PFSK-1 (cell line): ENCODE results near the gene SLC2A11.

Experiments
- FOXP2 ChIP-seq: optimal IDR thresholded peaks from 2 replicates; pipeline ENCODE3; 2011; ENCODE audit warnings: borderline replicate concordance, control low read depth, inconsistent platforms; ENCODE audit not compliant: insufficient read depth; ENCODE audit errors: extremely low read length, extremely low read depth
- POLR2AphosphoS5 ChIP-seq: IDR thresholded peaks from 2 replicates; pipeline ENCODE4 v1.6.1; 2012; ENCODE audit warnings: low read depth, mild to moderate bottlenecking, control low read depth, low read length, moderate library complexity
- REST ChIP-seq, 2 experiments: IDR thresholded peaks; 2 replicates each; pipeline versions ENCODE4 v1.6.1 to v1.8.0; 2011 to 2012; ENCODE audit warnings: low read depth in 2 of 2, low read length in 2 of 2, control low read depth in 1 of 2, inconsistent platforms in 1 of 2, mild to moderate bottlenecking in 1 of 2, moderate library complexity in 1 of 2; ENCODE audit not compliant: insufficient read depth in 1 of 2
- SIN3A ChIP-seq: IDR thresholded peaks from 2 replicates; pipeline ENCODE4 v1.6.1; 2012; ENCODE audit warnings: mild to moderate bottlenecking, low read length, moderate library complexity, borderline replicate concordance; ENCODE audit not compliant: insufficient read depth
- TAF1 ChIP-seq: IDR thresholded peaks from 2 replicates; pipeline ENCODE4 v1.6.1; 2012; ENCODE audit warnings: low read length, control low read depth, borderline replicate concordance; ENCODE audit not compliant: insufficient read depth

SLC2A11 gene

DNA sequence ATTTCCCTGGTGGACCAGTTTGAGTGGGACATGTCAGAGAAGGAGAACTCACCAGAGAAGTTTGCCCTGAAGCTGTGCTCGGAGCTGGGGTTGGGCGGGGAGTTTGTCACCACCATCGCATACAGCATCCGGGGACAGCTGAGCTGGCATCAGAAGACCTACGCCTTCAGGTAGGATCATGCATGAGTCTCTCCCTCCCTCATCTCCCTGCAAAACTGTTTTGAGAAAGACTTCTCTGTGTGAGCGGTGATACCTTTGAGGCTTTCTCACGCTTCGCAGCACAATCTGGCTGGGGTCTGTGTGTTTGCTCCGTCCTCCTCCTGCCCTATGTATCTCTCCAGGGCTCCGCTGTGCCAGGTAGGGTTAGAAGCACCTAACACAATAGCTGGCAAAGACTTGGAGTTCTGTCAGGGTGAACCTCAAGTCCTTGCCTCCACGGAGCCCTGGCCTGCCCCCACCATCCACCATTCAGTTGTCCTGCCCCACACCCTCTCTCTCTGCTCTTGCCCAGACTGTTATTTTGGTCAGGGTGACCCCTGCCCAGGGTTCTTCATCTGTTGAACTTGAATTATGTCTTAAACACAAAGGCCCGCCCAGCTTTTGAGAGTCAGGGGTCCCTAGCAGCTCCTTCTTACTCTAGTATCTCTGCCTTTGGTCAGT lies 32.3 kb upstream of the SLC2A11 start:
- TF ChIP-seq POLR2AphosphoS5 (no peak), TAF1 (no peak), REST (IDR thresholded peaks at IDR 0.05; ENCODE audit: insufficient read depth in 1 of 2, low read depth in 2 of 2, low read length in 2 of 2) (no peak), FOXP2 (no peak), SIN3A (no peak)

DNA sequence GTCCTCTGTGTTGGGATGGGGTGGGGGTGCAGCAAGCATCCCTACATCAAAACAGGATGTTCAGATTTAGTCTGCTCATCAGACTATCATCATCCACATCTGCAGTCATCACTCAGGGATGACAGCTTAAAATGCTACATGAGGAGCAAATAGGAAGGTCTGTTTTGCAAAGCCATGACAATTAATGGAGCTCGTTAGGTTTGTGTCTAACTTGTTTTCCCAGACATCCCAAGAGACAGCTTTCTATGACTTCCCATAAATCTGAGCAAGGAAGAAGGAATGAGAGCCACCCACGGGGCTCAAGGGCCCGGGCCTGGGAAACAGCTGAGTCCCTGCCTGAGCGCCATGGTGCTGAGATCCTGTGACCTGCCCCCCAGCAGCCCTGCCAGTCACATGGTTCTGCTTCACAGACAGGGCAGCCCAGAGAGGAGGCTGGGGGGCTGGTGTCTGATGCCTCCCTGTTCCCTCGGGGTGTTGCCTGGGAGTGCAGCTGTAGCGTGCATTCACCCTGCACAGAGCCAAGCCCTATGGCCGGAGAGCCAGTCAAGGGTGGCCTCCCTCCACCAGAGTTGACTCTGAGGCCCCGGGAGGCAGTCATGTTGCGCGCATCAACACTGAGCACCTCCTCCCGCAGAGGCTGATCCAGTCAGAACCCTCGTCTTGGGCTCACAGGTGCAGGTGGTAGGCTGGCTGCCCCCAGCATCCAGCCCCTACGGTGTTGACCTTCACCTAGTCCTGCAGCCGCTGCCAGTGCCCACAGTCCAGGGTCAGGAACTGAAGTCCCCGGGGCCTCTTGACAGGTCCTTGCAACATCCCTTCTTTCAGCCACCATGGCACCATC lies 30.9 kb upstream of the SLC2A11 start:
- TF ChIP-seq REST (IDR thresholded peaks at IDR 0.05; ENCODE audit: insufficient read depth in 1 of 2, low read depth in 2 of 2, low read length in 2 of 2) (no peak), POLR2AphosphoS5 (no peak), FOXP2 (no peak), SIN3A (no peak), TAF1 (no peak)

DNA sequence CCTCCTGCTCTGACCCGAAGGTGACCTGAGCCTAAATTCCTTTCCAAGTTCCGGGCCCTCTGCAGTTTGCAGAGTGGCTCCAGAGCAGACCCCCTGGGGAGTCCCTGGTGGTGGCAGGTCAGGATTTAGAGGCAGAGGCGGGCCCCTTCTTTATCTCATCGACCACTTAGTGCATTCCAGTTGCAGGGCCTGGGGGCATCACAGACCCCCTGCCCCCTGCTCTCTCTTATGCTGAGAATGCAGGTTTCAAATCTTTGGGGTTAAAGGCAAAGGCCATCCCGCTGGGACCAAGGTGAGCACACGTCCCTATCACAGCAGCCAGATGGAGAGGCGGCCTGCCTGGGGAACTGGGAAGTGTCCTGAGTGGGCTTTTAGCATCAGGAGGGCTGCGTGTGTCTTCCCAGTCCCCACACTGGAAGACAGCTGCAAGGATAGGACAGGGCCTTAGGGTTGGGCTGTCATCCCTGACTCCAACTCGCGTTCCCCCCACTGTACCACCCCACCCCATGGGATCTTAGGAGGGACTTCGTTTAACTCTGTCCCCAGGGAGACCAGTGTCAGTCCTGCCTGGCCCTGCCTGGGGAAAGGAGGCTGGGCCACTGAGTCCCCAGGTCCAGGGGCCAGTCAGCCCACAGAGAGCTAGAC lies 30.2 kb upstream of the SLC2A11 start:
- TF ChIP-seq POLR2AphosphoS5 (no peak), SIN3A (no peak), TAF1 (no peak), FOXP2 (no peak), REST (IDR thresholded peaks at IDR 0.05; ENCODE audit: insufficient read depth in 1 of 2, low read depth in 2 of 2, low read length in 2 of 2) (no peak)

GRCh38 chr22:23828800-23829680 lies 28.6 kb upstream of the SLC2A11 start:
- TF ChIP-seq REST (IDR thresholded peaks at IDR 0.05; ENCODE audit: insufficient read depth in 1 of 2, low read depth in 2 of 2, low read length in 2 of 2) (no peak), SIN3A (no peak), FOXP2 (no peak), TAF1 (no peak), POLR2AphosphoS5 (no peak)
